H1 (cell line): ENCODE results near the gene NUP210L. TPM values are rescaled to one million over a fixed set of nuclear protein-coding genes. Genes with fewer than 3 reads are reported as not detected.
"Not testable (repeated sequence)": the region's sequence is repeated elsewhere in the genome, so short reads cannot be mapped to it uniquely, and the experiment has no call there.

Experiments
- CTCF ChIA-PET: fragments of 300-600 bp; sonication (Branson Sonifier 250); formaldehyde crosslinking; loops from one replicate; lab custom pipeline; 2021; ENCODE audit not compliant: partially characterized antibody; lab: Charles Lee
- POLR2A ChIA-PET: fragments of 300-600 bp; sonication (Branson Sonifier 250); formaldehyde crosslinking; loops from one replicate; lab custom pipeline; 2021; ENCODE audit warnings: inconsistent platforms; ENCODE audit not compliant: partially characterized antibody; lab: Charles Lee
- DNase-seq, 2 experiments: peaks; one replicate each; pipeline versions ENCODE4 v3.0.0 to v3.0.0-alpha.2; 2010 to 2022; ENCODE audit warnings: low spot score in 2 of 2, low read depth in 1 of 2, mixed read lengths in 1 of 2
- FAIRE-seq: peaks from 2 replicates; lab custom pipeline; 2011; peaks lifted over from hg19 to GRCh38; lab: Jason Lieb, UNC
- H2AFZ ChIP-seq: 2 replicates; pipeline ENCODE4 v1.8.1; 2012; ENCODE audit warnings: low read length, inconsistent platforms
- H2AK5ac ChIP-seq: 2 replicates; pipeline ENCODE4 v1.6.1; 2013; ENCODE audit warnings: low read depth, low read length
- H2BK120ac ChIP-seq: replicated peaks from 2 replicates; pipeline ENCODE3; 2013; ENCODE audit warnings: low read depth, low read length, inconsistent platforms
- H2BK12ac ChIP-seq: 2 replicates; pipeline ENCODE4 v1.6.1; 2013; ENCODE audit warnings: low read depth, low read length
- H2BK15ac ChIP-seq: 2 replicates; pipeline ENCODE4 v1.6.1; 2013; ENCODE audit warnings: low read length
- H2BK20ac ChIP-seq: 2 replicates; pipeline ENCODE4 v1.6.1; 2013; ENCODE audit warnings: low read length
- H2BK5ac ChIP-seq: 2 replicates; pipeline ENCODE4 v1.6.1; 2013; ENCODE audit warnings: low read depth, low read length
- H3K14ac ChIP-seq: 2 replicates; pipeline ENCODE4 v1.6.1; 2013; ENCODE audit warnings: inconsistent platforms; ENCODE audit not compliant: insufficient read length
- H3K18ac ChIP-seq: 2 replicates; pipeline ENCODE4 v1.6.1; 2013; ENCODE audit warnings: low read length; ENCODE audit errors: extremely low read depth
- H3K23ac ChIP-seq: 2 replicates; pipeline ENCODE4 v1.6.1; 2013; ENCODE audit warnings: inconsistent platforms; ENCODE audit not compliant: insufficient read length
- H3K23me2 ChIP-seq: 2 replicates; pipeline ENCODE4 v1.6.1; 2013; ENCODE audit warnings: low read depth, low read length
- H3K27ac ChIP-seq: 2 replicates; pipeline ENCODE4 v1.6.1; 2011; ENCODE audit warnings: low read depth, low read length, inconsistent platforms
- H3K27me3 ChIP-seq, 4 experiments: replicated peaks in 1 of 4; 1 replicate in 1 of 4; 2 replicates in 3 of 4; pipeline versions ENCODE4 v1.6.1 to v1.8.1; 2011 to 2013; ENCODE audit warnings: low read length in 3 of 4, mild to moderate bottlenecking in 3 of 4, inconsistent platforms in 2 of 4, mixed read lengths in 2 of 4, moderate library complexity in 1 of 4; ENCODE audit not compliant: control insufficient read depth in 3 of 4, insufficient read depth in 3 of 4; ENCODE audit errors: extremely low read depth in 1 of 4
- H3K36me3 ChIP-seq, 4 experiments: 2 replicates each; pipeline versions ENCODE4 v1.6.1 to v1.8.1; 2011 to 2013; ENCODE audit warnings: mild to moderate bottlenecking in 4 of 4, low read length in 3 of 4, moderate library complexity in 2 of 4, control low read depth in 1 of 4, inconsistent platforms in 1 of 4; ENCODE audit not compliant: insufficient read depth in 4 of 4, control insufficient read depth in 2 of 4
- H3K4ac ChIP-seq: replicated peaks from 2 replicates; pipeline ENCODE3; 2013; ENCODE audit warnings: low read length, low read depth, mixed read lengths, inconsistent platforms; ENCODE audit not compliant: insufficient read length
- H3K4me1 ChIP-seq, 4 experiments: replicated peaks in 1 of 4; 1 replicate in 1 of 4; 2 replicates in 3 of 4; pipeline versions ENCODE4 v1.6.1 to v1.8.1; 2011 to 2013; ENCODE audit warnings: low read length in 3 of 4, inconsistent platforms in 2 of 4, mixed read lengths in 1 of 4; ENCODE audit not compliant: insufficient read depth in 4 of 4, control insufficient read depth in 3 of 4
- H3K4me2 ChIP-seq, 2 experiments: 2 replicates each; pipeline versions ENCODE4 v1.6.1 to v1.8.1; 2011 to 2013; ENCODE audit warnings: low read depth in 2 of 2, low read length in 2 of 2, control low read depth in 1 of 2, inconsistent platforms in 1 of 2, mild to moderate bottlenecking in 1 of 2; ENCODE audit not compliant: insufficient read depth in 1 of 2
- H3K4me3 ChIP-seq, 4 experiments: fragments of 200-600, 300-600 bp in 1 of 4; sonication (generic), shearing (Covaris generic), sonication (Bioruptor Twin) in 1 of 4; 2 replicates each; pipeline versions ENCODE4 v1.5.1 to v1.8.1; 2011 to 2016; ENCODE audit warnings: low read length in 4 of 4, low read depth in 3 of 4, control low read depth in 2 of 4, inconsistent platforms in 2 of 4, mild to moderate bottlenecking in 2 of 4, mixed read lengths in 1 of 4, moderate library complexity in 1 of 4; ENCODE audit not compliant: insufficient read depth in 2 of 4; ENCODE audit errors: extremely low read depth in 1 of 4
- H3K56ac ChIP-seq: replicated peaks from 2 replicates; pipeline ENCODE3; 2013; ENCODE audit warnings: low read depth, mild to moderate bottlenecking, mixed read lengths, low read length, inconsistent platforms; ENCODE audit not compliant: insufficient read length
- H3K79me1 ChIP-seq: 2 replicates; pipeline ENCODE4 v1.6.1; 2013; ENCODE audit warnings: low read depth, low read length, control low read depth
- H3K79me2 ChIP-seq, 2 experiments: 2 replicates each; pipeline versions ENCODE4 v1.6.1 to v1.8.1; 2012 to 2013; ENCODE audit warnings: low read length in 2 of 2, mild to moderate bottlenecking in 2 of 2, inconsistent platforms in 1 of 2; ENCODE audit not compliant: insufficient read depth in 2 of 2, control insufficient read depth in 1 of 2
- H3K9ac ChIP-seq, 4 experiments: replicated peaks in 1 of 4; 1 replicate in 1 of 4; 2 replicates in 3 of 4; pipeline versions ENCODE4 v1.6.1 to v1.8.1; 2011 to 2013; ENCODE audit warnings: low read depth in 3 of 4, low read length in 3 of 4, control low read depth in 2 of 4, mild to moderate bottlenecking in 2 of 4, moderate library complexity in 2 of 4, inconsistent platforms in 1 of 4; ENCODE audit errors: extremely low read depth in 1 of 4
- H3K9me3 ChIP-seq, 2 experiments: 2 replicates each; pipeline versions ENCODE4 v1.6.1 to v1.8.1; 2012 to 2013; ENCODE audit warnings: mild to moderate bottlenecking in 2 of 2, moderate library complexity in 2 of 2, control low read depth in 1 of 2, inconsistent platforms in 1 of 2, low read depth in 1 of 2, low read length in 1 of 2, mixed read lengths in 1 of 2; ENCODE audit not compliant: insufficient read depth in 2 of 2
- H4K20me1 ChIP-seq, 2 experiments: replicated peaks in 1 of 2; 2 replicates each; pipeline versions ENCODE3 to v1.8.1; 2011 to 2013; ENCODE audit warnings: inconsistent platforms in 2 of 2, low read length in 2 of 2, mild to moderate bottlenecking in 1 of 2; ENCODE audit not compliant: insufficient read depth in 2 of 2, control insufficient read depth in 1 of 2
- H4K5ac ChIP-seq: 2 replicates; pipeline ENCODE4 v1.6.1; 2013; ENCODE audit warnings: low read length, low read depth, mixed read lengths, inconsistent platforms; ENCODE audit not compliant: insufficient read length
- H4K8ac ChIP-seq: 2 replicates; pipeline ENCODE4 v1.8.0; 2013; ENCODE audit warnings: mild to moderate bottlenecking, moderate library complexity, low read length, inconsistent platforms; ENCODE audit not compliant: insufficient read depth; ENCODE audit errors: extremely low read depth
- H4K91ac ChIP-seq: replicated peaks from 2 replicates; pipeline ENCODE3; 2013; ENCODE audit warnings: low read length, mixed read lengths, inconsistent platforms; ENCODE audit not compliant: insufficient read length
- CBX5 ChIP-seq: fragments of 300-800, 300-1000 bp; sonication (generic); IDR thresholded peaks from 2 replicates; pipeline ENCODE4 v1.7.1; 2016; ENCODE audit warnings: antibody characterized with exemption, low read length, low read depth
- CTCF ChIP-seq, 3 experiments: IDR thresholded peaks; 1 replicate in 2 of 3; 2 replicates in 1 of 3; pipeline versions ENCODE4 v1.5.1 to v1.6.1; 2011; ENCODE audit warnings: low read length in 3 of 3, mild to moderate bottlenecking in 3 of 3, inconsistent platforms in 2 of 3, low read depth in 1 of 3, moderate library complexity in 1 of 3; ENCODE audit not compliant: insufficient read depth in 1 of 3; ENCODE audit errors: control extremely low read depth in 1 of 3
- WGBS, 2 experiments: shearing (Covaris generic) in 1 of 2; methylation state at CpG; one replicate each; pipeline versions ENCODE4 v1.1.6 to v1.1.7; 2013 to 2015; ENCODE audit warnings: low lambda C conversion rate in 2 of 2, mixed read lengths in 2 of 2, inconsistent platforms in 1 of 2, low coverage in 1 of 2, missing lambda C conversion rate in 1 of 2; ENCODE audit not compliant: insufficient replicate concordance in 2 of 2, insufficient coverage in 1 of 2, insufficient read length in 1 of 2; ENCODE audit errors: extremely low coverage in 1 of 2, missing lambda C conversion rate in 1 of 2; 5-methylcytosine and 5-hydroxymethylcytosine counted together
- polyA plus RNA-seq, 7 experiments: library from polyadenylated mRNA; depleted of rRNA in 3 of 7; stranded (reverse) in 5 of 7; unstranded in 2 of 7; fragments of >200 nt in 5 of 7; fragments of 200-250 nt in 2 of 7; gene quantifications; 1 replicate in 5 of 7; 2 replicates in 1 of 7; 4 replicates in 1 of 7; pipeline versions ENCODE4 v1.2.1 to v1.2.3, GENCODE V29; 2011 to 2013; ENCODE audit warnings: missing spikeins in 2 of 7, mixed read lengths in 2 of 7
- total RNA-seq: library from RNA; stranded (reverse); fragmentation: NEBNext Ultra II Directional; extraction: Animal tissue kit (Norgen Biotek cat#: 25700); gene quantifications from 2 replicates; pipeline ENCODE4 v1.2.1, GENCODE V29; 2021

NUP210L gene
- total and polyA plus RNA-seq, 2 of the 8 experiments (the other 6 are each of a cell fraction or from before 2014, with no cell fraction given), result not detected

- TF ChIP-seq CTCF (IDR thresholded peaks at IDR 0.05; ENCODE audit: control extremely low read depth in 1 of 3, insufficient read depth in 1 of 3, low read depth in 1 of 3, low read length in 3 of 3) (no peak), CBX5 (no peak)
Measured at GRCh38 chr1:153984123-153984894, 170.6 kb downstream of the NUP210L start (continued).

GRCh38 chr1:153981735-153982134, 173.1 kb downstream of the NUP210L start:
- H4K5ac ChIP-seq, H3K4me2 ChIP-seq, H3K9ac ChIP-seq, H2BK20ac ChIP-seq, H3K27me3 ChIP-seq, H2BK5ac ChIP-seq, H2BK12ac ChIP-seq, H2BK15ac ChIP-seq, H4K91ac ChIP-seq, H3K56ac ChIP-seq, H3K14ac ChIP-seq, H2AK5ac ChIP-seq, FAIRE-seq, H3K4me3 ChIP-seq, H3K23ac ChIP-seq, H3K79me1 ChIP-seq, DNase-seq, H2AFZ ChIP-seq, H3K18ac ChIP-seq, H2BK120ac ChIP-seq, H4K8ac ChIP-seq, H4K20me1 ChIP-seq, H3K9me3 ChIP-seq, H3K27ac ChIP-seq, H3K4ac ChIP-seq: not testable (repeated sequence)
- peaks cover 5 to 37% (median 25%) of the 10 kb centered on the region in 4 experiments; a peak in 7 of 8 replicates for H3K36me3 ChIP-seq
- H3K4me1 ChIP-seq, result peaks cover 0 to 10% (median 9%) of the 10 kb centered on the region in 4 experiments; a peak in 5 of 7 replicates
- ChIA-PET POLR2A (interaction anchor here (0.7 to 11.6 kb wide), 5 partner anchors 8 to 220 kb away, joined by 3 to 276 read pairs (median 3); partner anchors contain the start of genes CREB3L4, RAB13, RPS27 and SLC39A1), CTCF (interaction anchor here (1.1 to 1.8 kb wide), 2 partner anchors 35 to 374 kb away, joined by 3 read pairs; partner anchors contain the start of gene DENND4B)
- peaks cover 18% of the 10 kb centered on the region for H3K23me2 ChIP-seq
- WGBS, 2 experiments, result 100% methylated on average over 1 of the region's 2 CpGs; no CpG with 5 or more reads in 1 of the 2 experiments
- H3K79me2 ChIP-seq, result peaks cover 0 to 22% of the 10 kb centered on the region in 2 experiments; a peak in 2 of 4 replicates
